Tibial nerve (tissue), 4 donors: ENCODE measurements around the gene EFCAB5.

Source experiments
- CTCF ChIP-seq, 5 experiments: fragments of 200-600 bp in 3 of 5; fragments of 450-650 bp in 2 of 5; sonication (generic) in 3 of 5; IDR thresholded peaks; one replicate each; pipeline ENCODE4 v1.5.1; 2016 to 2019; ENCODE audit warnings: antibody characterized with exemption in 5 of 5, mild to moderate bottlenecking in 3 of 5, moderate library complexity in 2 of 5
- EP300 ChIP-seq, 2 donors: sonication (generic); formaldehyde crosslinking; IDR thresholded peaks; one replicate each; pipeline ENCODE4 v1.6.1; 2017; ENCODE audit warnings: antibody characterized with exemption in 2 of 2, mild to moderate bottlenecking in 1 of 2
- POLR2A ChIP-seq, 2 donors: fragments of 450-650 bp; IDR thresholded peaks; one replicate each; pipeline ENCODE4 v1.6.1; 2017; ENCODE audit warnings: antibody characterized with exemption in 2 of 2, mild to moderate bottlenecking in 2 of 2, moderate library complexity in 2 of 2

GRCh38 chr17:30091121-30091670 lies 149.8 kb downstream of the EFCAB5 start:
- TF ChIP-seq POLR2A (IDR thresholded peaks at IDR 0.05) (no peak), CTCF (IDR thresholded peaks at IDR 0.05) (no peak), EP300 (IDR thresholded peaks at IDR 0.05) (no peak)
